Neutrophil (primary cell): ENCODE data around the gene STXBP5.

ENCODE experiments used
- H3K27ac ChIP-seq: fragments of 200-600 bp; sonication (generic); 2 replicates; pipeline ENCODE4 v1.5.1; 2016; ENCODE audit warnings: mild to moderate bottlenecking, moderate library complexity
- H3K27me3 ChIP-seq: fragments of 200-600 bp; sonication (generic); 2 replicates; pipeline ENCODE4 v1.6.0; 2016; ENCODE audit warnings: mild to moderate bottlenecking
- H3K36me3 ChIP-seq: fragments of 200-600 bp; sonication (generic); 2 replicates; pipeline ENCODE4 v1.5.1; 2017
- H3K4me1 ChIP-seq, 2 experiments: fragments of 200-600 bp in 1 of 2; sonication (generic) in 1 of 2; 1 replicate in 1 of 2; 2 replicates in 1 of 2; pipeline versions ENCODE4 v1.5.1 to v1.6.1; 2013 to 2016; ENCODE audit warnings: low read depth in 1 of 2, low read length in 1 of 2, mild to moderate bottlenecking in 1 of 2, moderate library complexity in 1 of 2; ENCODE audit not compliant: control insufficient read depth in 1 of 2, insufficient read depth in 1 of 2
- H3K4me3 ChIP-seq, 2 experiments: fragments of 200-600 bp in 1 of 2; sonication (generic) in 1 of 2; 1 replicate in 1 of 2; 2 replicates in 1 of 2; pipeline ENCODE4 v1.5.1; 2013 to 2016; ENCODE audit warnings: low read depth in 1 of 2, low read length in 1 of 2, mild to moderate bottlenecking in 1 of 2, moderate library complexity in 1 of 2
- H3K9me3 ChIP-seq: fragments of 200-600 bp; sonication (generic); 2 replicates; pipeline ENCODE4 v1.5.1; 2016
- TF ChIP-seq, protein P1 (sequence below): fragments of 200-600 bp; sonication (generic); IDR thresholded peaks from 2 replicates; pipeline ENCODE4 v1.5.1; 2016; ENCODE audit warnings: antibody characterized with exemption

Gene STXBP5

DNA sequence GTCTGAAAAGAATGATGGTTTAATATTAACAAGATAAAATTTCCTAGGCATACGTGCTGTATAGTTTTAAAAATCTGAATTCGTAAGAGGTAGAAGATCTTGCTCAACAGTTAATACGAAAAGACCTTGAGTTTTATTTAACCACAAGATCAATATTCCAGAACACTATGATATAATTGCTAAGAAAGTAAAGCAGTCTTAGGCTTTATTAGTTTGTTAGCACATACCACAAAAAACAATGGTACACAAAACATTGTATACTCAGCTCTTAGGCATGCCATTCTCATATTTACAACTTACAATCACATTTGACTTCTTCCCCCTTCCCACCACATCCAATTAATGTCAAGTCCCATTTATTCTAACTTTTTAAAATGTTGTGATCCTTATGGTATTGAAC is 24.4 kb upstream of the STXBP5 start:
- Histone ChIP-seq H3K27me3 (no peaks in the 10 kb centered on the region), H3K9me3 (no peaks in the 10 kb centered on the region), H3K4me3 (no peak overlapping the region), H3K4me1 (peaks cover 8% of the 10 kb centered on the region in 2 experiments), H3K27ac (no peak overlapping the region), H3K36me3 (no peaks in the 10 kb centered on the region)
- TF ChIP-seq, protein P1, sequence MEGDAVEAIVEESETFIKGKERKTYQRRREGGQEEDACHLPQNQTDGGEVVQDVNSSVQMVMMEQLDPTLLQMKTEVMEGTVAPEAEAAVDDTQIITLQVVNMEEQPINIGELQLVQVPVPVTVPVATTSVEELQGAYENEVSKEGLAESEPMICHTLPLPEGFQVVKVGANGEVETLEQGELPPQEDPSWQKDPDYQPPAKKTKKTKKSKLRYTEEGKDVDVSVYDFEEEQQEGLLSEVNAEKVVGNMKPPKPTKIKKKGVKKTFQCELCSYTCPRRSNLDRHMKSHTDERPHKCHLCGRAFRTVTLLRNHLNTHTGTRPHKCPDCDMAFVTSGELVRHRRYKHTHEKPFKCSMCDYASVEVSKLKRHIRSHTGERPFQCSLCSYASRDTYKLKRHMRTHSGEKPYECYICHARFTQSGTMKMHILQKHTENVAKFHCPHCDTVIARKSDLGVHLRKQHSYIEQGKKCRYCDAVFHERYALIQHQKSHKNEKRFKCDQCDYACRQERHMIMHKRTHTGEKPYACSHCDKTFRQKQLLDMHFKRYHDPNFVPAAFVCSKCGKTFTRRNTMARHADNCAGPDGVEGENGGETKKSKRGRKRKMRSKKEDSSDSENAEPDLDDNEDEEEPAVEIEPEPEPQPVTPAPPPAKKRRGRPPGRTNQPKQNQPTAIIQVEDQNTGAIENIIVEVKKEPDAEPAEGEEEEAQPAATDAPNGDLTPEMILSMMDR, result no peak

GRCh38 chr6:147180926-147181325 is 23.3 kb upstream of the STXBP5 start:
- TF ChIP-seq, protein P1, result no peak
- H3K9me3 ChIP-seq, result no peaks in the 10 kb centered on the region

GRCh38 chr6:147184379-147184778 is 19.8 kb upstream of the STXBP5 start:
- no peaks in the 10 kb centered on the region for H3K27me3 ChIP-seq
- H3K9me3 ChIP-seq, result no peaks in the 10 kb centered on the region
- H3K36me3 ChIP-seq, result no peaks in the 10 kb centered on the region
- TF ChIP-seq, protein P1, result no peak
- H3K4me3 ChIP-seq, result no peak overlapping the region
- no peak overlapping the region for H3K27ac ChIP-seq
- peaks cover 27 to 30% of the 10 kb centered on the region in 2 experiments for H3K4me1 ChIP-seq

More at GRCh38 chr6:147180926-147181325, 23.3 kb upstream of the STXBP5 start:
- peaks cover 8 to 9% of the 10 kb centered on the region in 2 experiments for H3K4me1 ChIP-seq
- H3K27me3 ChIP-seq, result no peaks in the 10 kb centered on the region
- no peak overlapping the region for H3K4me3 ChIP-seq
- H3K36me3 ChIP-seq, result no peaks in the 10 kb centered on the region
- H3K27ac ChIP-seq, result no peak overlapping the region

- TF ChIP-seq, protein P1, result no peak
- H3K4me3 ChIP-seq, result no peak overlapping the region
- H3K27ac ChIP-seq, result no peak overlapping the region
- no peaks in the 10 kb centered on the region for H3K27me3 ChIP-seq
- peaks cover 27 to 30% of the 10 kb centered on the region in 2 experiments for H3K4me1 ChIP-seq
- no peaks in the 10 kb centered on the region for H3K36me3 ChIP-seq
- no peaks in the 10 kb centered on the region for H3K9me3 ChIP-seq
Measured at GRCh38 chr6:147185216-147185615, 19.0 kb upstream of the STXBP5 start.

GRCh38 chr6:147190556-147190955 is 13.7 kb upstream of the STXBP5 start:
- no peaks in the 10 kb centered on the region for H3K36me3 ChIP-seq
- TF ChIP-seq, protein P1, result no peak
- H3K27ac ChIP-seq, result no peak overlapping the region
- no peaks in the 10 kb centered on the region for H3K9me3 ChIP-seq
- H3K27me3 ChIP-seq, result no peaks in the 10 kb centered on the region
- H3K4me3 ChIP-seq, result no peak overlapping the region
- H3K4me1 ChIP-seq, result peaks cover 62 to 70% of the 10 kb centered on the region in 2 experiments
